BE2C (cell line): ENCODE data around the gene TFDP1.

Experiments used
- DNase-seq: peaks from one replicate; pipeline ENCODE4 v3.0.0-alpha.2; 2020
- H3K27me3 ChIP-seq: fragments of 250-450 bp; sonication (Bioruptor Pico); 2 replicates; pipeline ENCODE4 v1.5.1; 2020; ENCODE audit warnings: mild to moderate bottlenecking
- H3K36me3 ChIP-seq: fragments of 250-450 bp; sonication (Bioruptor Pico); 2 replicates; pipeline ENCODE4 v1.5.1; 2020; ENCODE audit warnings: mild to moderate bottlenecking
- H3K4me1 ChIP-seq: fragments of 250-450 bp; sonication (Bioruptor Pico); 2 replicates; pipeline ENCODE4 v1.5.1; 2020
- H3K4me3 ChIP-seq: 2 replicates; pipeline ENCODE4 v1.5.1; 2011; ENCODE audit warnings: low read depth, low read length
- H3K9me3 ChIP-seq: fragments of 250-450 bp; sonication (Bioruptor Pico); 2 replicates; pipeline ENCODE4 v1.5.1; 2020
- CTCF ChIP-seq: IDR thresholded peaks from 2 replicates; pipeline ENCODE4 v1.5.1; 2012; ENCODE audit warnings: mild to moderate bottlenecking, low read depth, low read length

TFDP1 gene

DNA sequence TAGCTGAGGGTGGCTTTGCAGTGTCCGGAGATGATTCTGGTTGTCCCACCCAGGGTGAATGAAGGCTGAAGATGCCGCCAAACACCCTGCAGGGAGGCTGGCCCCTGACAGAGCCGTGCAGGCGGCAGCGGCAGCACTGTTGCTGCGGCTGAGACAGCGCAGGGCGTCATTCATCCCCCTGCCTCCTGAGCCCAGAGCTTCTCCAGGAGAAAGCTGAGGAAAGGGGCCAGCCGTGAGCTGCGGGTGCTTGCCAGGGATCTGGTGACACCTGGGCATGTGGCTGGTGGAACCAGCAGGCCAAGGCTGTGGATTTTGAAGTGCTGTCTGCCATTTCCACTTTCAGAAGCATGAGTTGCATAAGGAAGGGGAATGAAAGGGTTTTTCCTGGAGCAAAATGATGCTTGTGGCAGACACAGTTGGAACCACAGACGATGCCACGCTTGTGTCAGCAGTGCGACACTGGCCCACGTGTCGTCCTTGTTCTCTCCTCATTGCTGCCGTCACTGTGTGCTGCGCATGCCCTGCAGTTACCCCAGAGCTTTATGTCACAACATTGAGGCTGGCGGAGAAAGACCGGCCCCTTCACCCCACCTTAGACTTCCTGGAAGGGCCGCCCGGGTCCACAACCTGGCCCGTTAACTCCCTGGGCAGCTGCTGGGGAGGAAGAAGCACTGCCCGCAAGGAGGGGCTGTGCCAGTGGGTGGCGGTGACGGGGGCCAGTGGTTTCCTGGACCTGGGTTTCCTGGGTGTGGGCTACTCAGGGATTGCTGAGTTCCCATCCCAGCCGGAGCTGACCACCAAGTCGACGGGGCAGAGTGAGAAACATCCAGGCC is 22.7 kb downstream of the TFDP1 start:
- Histone ChIP-seq H3K4me1 (no peaks in the 10 kb centered on the region), H3K27me3 (no peaks in the 10 kb centered on the region), H3K36me3 (peaks cover 40% of the 10 kb centered on the region), H3K4me3 (no peak overlapping the region), H3K9me3 (no peaks in the 10 kb centered on the region)
- no peak for DNase-seq
- TF ChIP-seq CTCF: no peak

DNA sequence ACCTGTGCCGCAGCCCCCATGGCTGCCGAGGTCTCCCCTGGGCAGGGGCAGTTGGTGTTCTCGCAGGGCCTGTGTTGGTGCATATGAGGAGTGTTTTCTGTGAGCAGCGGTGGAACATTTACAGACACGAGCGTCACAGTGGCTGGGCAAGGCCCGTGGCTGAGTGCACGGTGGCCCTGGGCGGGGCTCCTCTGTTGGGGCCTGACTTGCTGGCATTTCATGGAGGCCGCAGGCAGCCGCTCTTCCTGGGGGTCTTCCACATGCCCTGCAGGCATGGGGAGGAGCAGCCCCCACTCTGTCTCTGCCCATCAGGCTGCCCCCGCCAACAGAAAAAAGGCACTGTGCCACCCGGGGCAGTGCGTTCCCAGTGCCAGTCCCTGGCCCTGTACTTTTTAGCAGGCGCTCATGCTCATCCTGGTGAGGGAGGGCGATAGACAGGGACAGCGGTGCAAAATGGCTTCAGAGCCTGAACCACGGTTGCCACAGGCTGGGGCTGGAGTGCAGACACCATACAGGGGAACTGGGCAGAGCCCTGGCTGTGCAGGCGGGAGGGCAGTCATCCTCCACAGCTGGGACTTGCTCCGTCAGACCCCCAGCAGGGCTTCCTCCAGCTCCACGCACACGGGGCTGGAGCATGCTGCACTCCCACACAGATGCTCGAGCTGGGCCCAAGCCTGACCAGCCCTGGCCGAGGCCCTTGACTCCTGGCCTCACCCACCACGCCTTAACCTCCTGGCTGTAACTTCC is 23.5 kb downstream of the TFDP1 start:
- Histone ChIP-seq H3K27me3 (no peaks in the 10 kb centered on the region), H3K9me3 (no peaks in the 10 kb centered on the region), H3K4me3 (no peak overlapping the region), H3K4me1 (no peaks in the 10 kb centered on the region), H3K36me3 (peaks cover 45% of the 10 kb centered on the region)
- no peak for DNase-seq
- no peak for TF ChIP-seq CTCF

DNA sequence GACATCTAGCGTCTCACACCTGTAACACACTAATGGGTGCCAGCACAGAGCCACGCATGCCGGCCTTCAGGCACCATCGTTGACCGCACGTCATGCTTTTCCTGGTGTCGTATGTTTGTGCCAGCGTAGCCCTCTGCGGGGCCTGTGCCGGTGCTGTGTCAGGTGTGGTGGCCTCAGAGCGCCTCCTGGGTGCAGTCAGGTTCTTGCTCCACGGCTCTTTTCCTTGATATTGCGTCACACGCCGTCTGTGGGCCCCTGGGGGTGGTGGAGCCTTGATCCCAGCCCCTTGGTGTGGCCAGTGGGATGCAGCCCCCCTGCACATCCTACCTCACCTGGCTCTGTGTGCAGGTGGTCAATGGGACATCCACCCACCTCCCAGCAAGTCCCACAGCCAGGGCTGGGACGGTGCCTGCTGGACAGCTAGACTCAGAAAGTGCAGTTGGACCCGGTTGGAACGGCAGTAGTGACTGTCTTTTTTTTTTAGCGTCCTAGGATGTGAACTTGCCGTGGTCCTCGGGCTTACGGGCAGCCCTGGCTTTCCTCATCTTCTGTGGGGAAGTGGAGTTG is 24.5 kb downstream of the TFDP1 start:
- Histone ChIP-seq H3K4me3 (no peak overlapping the region), H3K9me3 (no peaks in the 10 kb centered on the region), H3K36me3 (peaks cover 47% of the 10 kb centered on the region), H3K4me1 (no peaks in the 10 kb centered on the region), H3K27me3 (no peaks in the 10 kb centered on the region)
- no peak for TF ChIP-seq CTCF
- DNase-seq: no peak

DNA sequence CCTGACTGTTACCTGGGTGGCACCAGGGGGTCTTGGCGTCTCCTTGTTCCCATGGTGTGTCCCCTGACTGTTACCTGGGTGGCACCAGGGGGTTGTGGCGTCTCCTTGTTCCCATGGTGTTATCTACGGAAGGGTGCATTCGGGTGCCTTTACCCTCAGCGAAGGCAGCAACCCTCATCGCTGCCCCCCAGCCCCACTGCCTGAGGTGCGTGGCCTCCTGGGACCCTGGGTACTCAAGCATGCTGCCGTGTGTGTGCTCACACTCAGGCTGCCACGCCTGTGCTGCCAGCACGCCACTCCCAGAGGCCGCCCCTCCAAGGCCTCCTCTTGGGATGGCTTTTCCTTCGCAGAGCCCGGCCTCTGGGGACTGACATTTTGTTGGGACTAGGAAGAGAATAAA is 25.1 kb downstream of the TFDP1 start:
- Histone ChIP-seq H3K9me3 (no peaks in the 10 kb centered on the region), H3K27me3 (no peaks in the 10 kb centered on the region), H3K4me1 (no peaks in the 10 kb centered on the region), H3K36me3 (peaks cover 50% of the 10 kb centered on the region), H3K4me3 (no peak overlapping the region)
- DNase-seq: no peak
- TF ChIP-seq CTCF: no peak

- H3K4me3 ChIP-seq: no peak overlapping the region
- TF ChIP-seq CTCF: no peak
- no peaks in the 10 kb centered on the region for H3K9me3 ChIP-seq
- peaks cover 51% of the 10 kb centered on the region for H3K36me3 ChIP-seq
- DNase-seq: no peak
- no peaks in the 10 kb centered on the region for H3K4me1 ChIP-seq
- no peaks in the 10 kb centered on the region for H3K27me3 ChIP-seq
Observed at GRCh38 chr13:113610266-113610665, 25.7 kb downstream of the TFDP1 start.
